WERI-Rb-1 (cell line): ENCODE measurements around the gene ALG8.

Experiments used
- DNase-seq: peaks from one replicate; pipeline ENCODE4 v3.0.0-alpha.2; 2020
- H3K27ac ChIP-seq: fragments of 250-450 bp; sonication (Bioruptor Pico); 2 replicates; pipeline ENCODE4 v1.5.1; 2020; ENCODE audit warnings: mild to moderate bottlenecking, moderate library complexity
- H3K27me3 ChIP-seq: fragments of 250-450 bp; sonication (Bioruptor Pico); 2 replicates; pipeline ENCODE4 v1.5.1; 2021; ENCODE audit warnings: mild to moderate bottlenecking, low read depth, moderate library complexity; ENCODE audit not compliant: insufficient read depth, severe bottlenecking
- H3K36me3 ChIP-seq: fragments of 250-450 bp; sonication (Bioruptor Pico); 2 replicates; pipeline ENCODE4 v1.5.1; 2020; ENCODE audit warnings: mild to moderate bottlenecking, moderate library complexity
- H3K4me3 ChIP-seq: 2 replicates; pipeline ENCODE4 v1.5.1; 2011; ENCODE audit warnings: low read depth, mild to moderate bottlenecking, control low read depth, low read length
- H3K9me3 ChIP-seq: fragments of 250-450 bp; sonication (Bioruptor Pico); 2 replicates; pipeline ENCODE4 v1.5.1; 2021; ENCODE audit warnings: mild to moderate bottlenecking, moderate library complexity; ENCODE audit not compliant: severe bottlenecking
- CTCF ChIP-seq: IDR thresholded peaks from 2 replicates; pipeline ENCODE4 v1.5.1; 2011; ENCODE audit warnings: low read depth, mild to moderate bottlenecking, control low read depth, inconsistent platforms, low read length

The ALG8 gene

GRCh38 chr11:78109081-78110015 lies 30.1 kb downstream of the ALG8 start:
- H3K36me3 ChIP-seq, result peaks cover 22% of the 10 kb centered on the region
- no peak for TF ChIP-seq CTCF
- H3K27me3 ChIP-seq, result no peaks in the 10 kb centered on the region
- H3K9me3 ChIP-seq, result no peaks in the 10 kb centered on the region
- peak; percentile 79 for DNase-seq
- 0 out of 2 replicates have a peak overlapping the region, but pooled peaks have one; percentile 14 for H3K4me3 ChIP-seq
- peak overlapping the region; percentile 85 for H3K27ac ChIP-seq

- TF ChIP-seq CTCF, result no peak
- no peak for DNase-seq
- no peaks in the 10 kb centered on the region for H3K27me3 ChIP-seq
- H3K9me3 ChIP-seq, result no peaks in the 10 kb centered on the region
- H3K4me3 ChIP-seq, result no peak overlapping the region
- peaks cover 22% of the 10 kb centered on the region for H3K36me3 ChIP-seq
- no peak overlapping the region; the same call in 1 of the 2 replicates for H3K27ac ChIP-seq
Measured at GRCh38 chr11:78100676-78101472, 38.6 kb downstream of the ALG8 start.

GRCh38 chr11:78100261-78100660 lies 39.2 kb downstream of the ALG8 start:
- H3K36me3 ChIP-seq, result peaks cover 22% of the 10 kb centered on the region
- no peaks in the 10 kb centered on the region for H3K9me3 ChIP-seq
- H3K27ac ChIP-seq, result no peak overlapping the region
- no peaks in the 10 kb centered on the region for H3K27me3 ChIP-seq
- no peak for DNase-seq
- no peak for TF ChIP-seq CTCF
- no peak overlapping the region for H3K4me3 ChIP-seq

GRCh38 chr11:78099666-78100065 lies 39.8 kb downstream of the ALG8 start:
- Histone ChIP-seq H3K27ac (no peak overlapping the region), H3K4me3 (no peak overlapping the region), H3K9me3 (no peaks in the 10 kb centered on the region), H3K27me3 (no peaks in the 10 kb centered on the region), H3K36me3 (peaks cover 22% of the 10 kb centered on the region)
- no peak for DNase-seq
- TF ChIP-seq CTCF, result no peak

- no peaks in the 10 kb centered on the region for H3K9me3 ChIP-seq
- H3K27me3 ChIP-seq, result no peaks in the 10 kb centered on the region
- no peak for DNase-seq
- no peak overlapping the region for H3K4me3 ChIP-seq
- peaks cover 18% of the 10 kb centered on the region for H3K36me3 ChIP-seq
- no peak overlapping the region for H3K27ac ChIP-seq
- no peak for TF ChIP-seq CTCF
Measured at GRCh38 chr11:78097666-78098385, 41.6 kb downstream of the ALG8 start.
